Daoy (cell line): ENCODE results near the gene NPEPPS. TPM values are rescaled to one million over a fixed set of nuclear protein-coding genes. Genes with fewer than 3 reads are reported as not detected.
"Not testable (repeated sequence)": the region's sequence is repeated elsewhere in the genome, so short reads cannot be mapped to it uniquely, and the experiment has no call there.

Experiments used
- DNase-seq: peaks from one replicate; pipeline ENCODE4 v3.0.0-alpha.2; 2015; ENCODE audit warnings: low read depth
- total RNA-seq: library from RNA; depleted of rRNA; stranded (reverse); fragments of >200 nt; shearing (Covaris generic); gene quantifications from 2 replicates; pipeline ENCODE4 v1.2.3, GENCODE V29; 2014

NPEPPS gene
- total RNA-seq, 1 experiment from 2014 or later, result 54.4 TPM

DNA sequence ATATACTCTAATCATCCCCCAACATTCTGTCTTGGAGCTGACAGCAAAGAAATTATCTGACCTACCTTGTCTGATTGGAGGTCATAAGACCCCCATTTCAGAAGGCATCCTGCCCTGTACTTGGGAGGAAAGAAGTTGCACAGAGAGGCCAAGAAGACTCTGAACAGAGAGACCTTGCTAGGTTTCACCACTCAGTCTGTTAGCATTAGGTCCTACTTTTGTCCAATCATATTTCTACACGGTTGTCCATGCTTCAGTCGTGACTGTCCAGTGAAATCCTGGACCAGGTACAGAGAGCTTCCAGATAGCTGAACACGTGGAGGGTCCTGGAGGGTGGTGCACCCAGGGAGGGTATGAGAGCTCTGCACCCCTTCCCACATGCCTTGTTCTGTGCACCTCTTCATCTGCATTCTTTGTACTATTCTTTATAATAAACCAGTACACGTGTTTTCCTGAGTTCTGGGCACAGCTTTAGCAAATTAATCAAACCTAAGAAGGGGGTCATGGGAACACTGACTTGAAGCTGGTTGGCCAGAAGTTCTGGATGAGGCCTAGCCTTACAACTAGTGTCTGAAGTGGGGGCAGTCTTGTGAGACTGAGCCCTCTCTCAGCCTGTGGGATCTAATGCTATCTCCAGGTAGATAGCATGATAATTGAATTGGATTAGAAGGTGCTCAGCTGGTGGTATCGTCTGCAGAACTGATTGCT is 30.9 kb downstream of the NPEPPS start:
- not testable (repeated sequence) for DNase-seq

DNA sequence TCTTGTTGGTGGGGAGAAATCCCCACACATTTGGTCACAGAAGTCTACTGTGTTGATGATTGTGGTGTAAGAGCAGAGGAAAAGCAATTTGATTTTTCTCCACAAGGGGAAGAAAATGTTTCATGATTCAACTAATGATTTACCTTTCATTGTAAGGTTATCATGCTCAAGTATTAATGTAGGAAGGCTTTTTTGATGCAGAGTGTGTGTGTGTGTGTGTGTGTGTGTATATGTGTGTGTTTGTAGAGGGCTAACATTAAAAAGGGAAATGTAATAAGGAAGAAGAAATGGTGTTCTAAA is 31.4 kb downstream of the NPEPPS start:
- DNase-seq, result not testable (repeated sequence)

DNA sequence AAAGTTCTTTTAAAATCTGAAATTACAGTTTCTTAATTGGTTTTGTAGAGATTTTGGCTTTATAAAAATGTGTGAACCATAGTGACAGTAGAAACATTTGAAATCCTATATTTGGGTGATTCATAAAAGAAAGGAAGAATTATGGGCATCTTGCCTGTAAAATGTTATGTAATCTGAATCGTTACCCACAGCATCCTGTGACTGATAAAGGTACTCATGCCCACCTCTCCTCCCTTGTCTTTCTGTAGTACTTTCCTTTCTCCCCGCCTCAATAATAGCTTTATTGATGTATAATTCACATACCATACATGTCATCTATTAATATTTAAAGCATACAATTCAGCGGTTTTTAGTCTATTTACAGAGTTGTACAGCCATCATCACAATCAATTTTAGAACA is 36.4 kb downstream of the NPEPPS start:
- peak; percentile 20 for DNase-seq

DNA sequence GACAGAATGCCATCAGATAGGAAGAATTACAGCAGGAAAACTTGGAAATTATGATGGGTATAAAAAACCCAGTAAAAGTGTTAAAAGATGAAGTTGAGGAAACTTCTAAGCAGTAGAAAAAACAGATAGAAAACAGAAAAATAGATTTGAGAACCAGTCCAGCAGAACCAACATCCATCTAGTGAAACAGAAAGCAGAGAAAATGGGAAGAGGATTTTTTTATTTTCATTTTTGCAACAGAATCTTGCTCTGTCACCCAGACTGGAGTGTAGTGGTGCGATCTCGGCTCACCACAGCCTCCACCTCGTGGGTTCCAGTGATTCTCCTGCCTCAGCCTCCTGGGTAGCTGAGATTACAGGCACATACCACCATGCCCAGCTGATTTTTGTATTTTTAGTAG is 41.7 kb downstream of the NPEPPS start:
- DNase-seq, result not testable (repeated sequence)

DNA sequence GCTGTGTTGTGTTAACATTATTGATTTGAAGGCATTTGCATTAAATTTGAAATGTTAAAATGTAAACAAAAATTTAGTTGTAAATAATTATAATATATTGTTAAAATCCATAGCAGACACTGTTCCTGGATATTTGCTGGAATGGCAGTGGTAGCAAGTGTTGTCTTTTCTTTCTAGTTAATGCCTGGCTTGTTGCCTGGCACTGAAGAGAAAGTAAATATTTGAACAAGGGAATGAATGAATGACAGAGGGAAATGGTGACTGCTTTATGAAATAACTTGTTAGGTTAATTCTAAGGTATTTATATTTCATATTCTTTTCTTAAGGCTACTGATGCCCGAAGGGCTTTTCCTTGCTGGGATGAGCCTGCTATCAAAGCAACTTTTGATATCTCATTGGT is 51.5 kb downstream of the NPEPPS start:
- DNase-seq, result not testable (repeated sequence)

DNA sequence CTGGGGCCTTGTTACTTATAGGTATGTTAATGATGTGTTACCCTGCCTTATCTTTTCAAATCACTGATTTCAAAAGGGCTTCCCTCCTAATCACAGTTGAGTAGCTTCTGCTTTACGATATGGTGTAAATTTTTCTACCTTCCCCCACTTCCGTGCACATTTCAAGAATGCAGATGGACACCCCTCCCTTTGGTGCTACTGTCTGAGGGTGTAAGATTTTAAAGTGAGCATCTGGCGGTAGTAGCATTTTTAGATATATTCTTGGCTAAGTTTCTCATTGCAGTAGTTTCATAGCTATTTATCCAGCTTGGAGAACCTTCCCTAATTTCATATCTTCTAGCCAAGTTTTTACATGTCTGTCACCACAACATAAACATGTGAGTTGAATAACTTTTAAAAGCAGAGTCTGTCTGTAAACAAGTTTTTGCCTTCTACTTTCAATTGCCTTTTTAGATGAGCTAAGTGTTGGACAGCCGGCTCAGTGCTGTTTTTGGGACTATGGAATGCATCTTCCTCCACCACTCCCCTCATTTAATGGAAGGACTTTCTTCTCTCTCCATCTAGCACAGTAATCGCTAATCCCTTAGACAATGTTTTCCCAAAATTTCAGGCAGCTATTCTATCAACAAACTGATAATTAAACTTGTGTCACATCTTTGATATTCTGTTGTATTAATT is 55.6 kb downstream of the NPEPPS start:
- not testable (repeated sequence) for DNase-seq

DNA sequence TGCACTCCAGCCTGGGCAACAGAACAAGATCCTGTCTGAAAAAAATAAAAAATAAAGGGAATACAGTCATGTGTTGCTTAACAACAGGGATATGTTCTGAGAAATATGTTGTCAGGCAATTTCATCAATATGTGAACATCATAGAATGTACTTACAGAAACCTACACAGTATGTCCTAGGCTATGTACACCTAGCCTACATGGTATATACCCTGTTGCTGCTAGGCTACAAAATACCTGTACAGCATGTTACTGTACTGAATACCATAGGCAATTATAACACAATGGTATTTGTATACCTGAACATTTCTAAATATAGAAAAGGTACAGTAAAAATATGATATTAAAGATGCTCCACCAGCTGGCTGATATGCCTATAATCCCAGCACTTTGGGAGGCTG is 62.6 kb downstream of the NPEPPS start:
- DNase-seq, result not testable (repeated sequence)

DNA sequence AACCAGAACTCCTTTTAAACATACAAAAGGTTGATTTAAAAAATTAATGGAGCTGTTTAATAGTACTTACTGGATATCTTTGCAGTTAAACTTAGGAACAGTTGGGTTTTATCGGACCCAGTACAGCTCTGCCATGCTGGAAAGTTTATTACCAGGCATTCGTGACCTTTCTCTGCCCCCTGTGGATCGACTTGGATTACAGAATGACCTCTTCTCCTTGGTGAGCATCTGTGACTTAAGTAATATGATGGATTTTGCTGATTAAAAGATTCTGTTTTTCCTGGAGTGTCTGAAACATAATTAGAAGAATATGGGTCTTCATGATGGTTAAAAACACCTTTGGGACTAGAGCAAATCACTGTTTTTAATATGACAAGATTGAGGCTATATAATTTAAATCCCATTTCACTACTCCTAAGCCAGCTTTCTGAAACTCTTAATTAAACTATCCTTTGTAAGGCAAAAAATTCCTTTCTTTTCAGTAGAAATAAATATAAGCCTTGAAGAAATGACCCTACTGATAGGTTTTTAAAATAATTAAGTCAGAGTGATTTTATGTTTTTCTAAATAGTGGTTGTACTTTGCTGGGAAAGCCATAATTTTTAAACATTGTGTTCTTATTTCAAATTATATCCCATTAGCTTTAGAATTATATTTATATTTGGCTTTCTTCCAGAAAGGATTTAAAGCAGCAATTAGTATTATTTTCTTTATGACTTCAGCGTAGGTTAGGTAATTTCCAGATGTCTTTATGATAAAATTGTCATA is 73.1 kb downstream of the NPEPPS start:
- DNase-seq, result peak; percentile 12

DNA sequence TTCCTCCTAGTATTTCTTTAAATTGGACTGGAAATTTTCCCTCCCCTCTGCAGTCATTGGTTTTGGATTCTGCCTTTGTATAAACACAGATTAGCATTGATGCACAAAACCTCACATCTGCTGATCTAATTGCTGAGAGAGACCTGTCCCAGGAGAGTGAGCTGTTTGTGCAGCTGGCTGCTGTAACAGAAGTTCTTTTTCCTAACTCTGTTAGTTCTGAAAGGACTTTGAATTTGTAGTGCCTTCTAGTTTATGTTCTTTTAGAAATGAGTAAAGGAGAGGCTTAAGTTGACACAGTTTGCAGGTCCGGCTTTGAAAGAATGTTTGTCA is 73.7 kb downstream of the NPEPPS start:
- peak; percentile 68 for DNase-seq

DNA sequence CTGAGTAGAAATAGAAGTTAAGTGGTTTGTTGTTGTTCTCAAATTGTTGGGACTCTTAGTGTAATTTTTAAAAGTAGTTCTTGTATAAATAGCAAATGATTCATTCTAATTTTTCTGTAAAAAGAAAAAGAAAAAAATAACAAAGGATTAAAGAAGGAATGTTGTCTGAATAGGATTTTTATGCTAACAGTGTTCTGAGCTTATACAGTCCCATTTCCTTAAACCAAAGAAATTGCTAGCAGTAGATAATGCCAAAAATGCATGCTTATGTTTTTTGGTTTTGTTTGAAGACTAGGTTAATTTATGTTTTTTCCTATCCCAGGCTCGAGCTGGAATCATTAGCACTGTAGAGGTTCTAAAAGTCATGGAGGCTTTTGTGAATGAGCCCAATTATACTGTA is 74.1 kb downstream of the NPEPPS start:
- DNase-seq, result no peak

DNA sequence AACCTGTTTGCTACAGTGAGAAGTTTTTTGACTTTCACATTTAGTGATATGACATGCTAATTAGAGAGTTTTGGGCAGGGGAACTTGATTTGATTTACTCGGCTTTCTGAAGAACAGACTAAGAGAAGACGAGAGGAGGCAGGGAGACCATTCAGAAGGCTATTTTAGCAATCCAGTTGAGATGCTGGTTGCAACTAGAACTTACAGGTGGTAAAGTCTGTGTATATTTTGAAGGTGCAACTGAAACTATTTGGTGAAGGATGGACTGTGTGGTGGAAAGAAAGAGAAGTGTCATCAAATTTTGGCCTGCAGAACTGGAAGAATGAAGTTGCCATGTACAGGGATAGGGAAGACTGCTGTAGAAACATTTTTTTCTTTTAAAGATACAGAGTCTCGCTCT is 76.6 kb downstream of the NPEPPS start:
- DNase-seq, result no peak

DNA sequence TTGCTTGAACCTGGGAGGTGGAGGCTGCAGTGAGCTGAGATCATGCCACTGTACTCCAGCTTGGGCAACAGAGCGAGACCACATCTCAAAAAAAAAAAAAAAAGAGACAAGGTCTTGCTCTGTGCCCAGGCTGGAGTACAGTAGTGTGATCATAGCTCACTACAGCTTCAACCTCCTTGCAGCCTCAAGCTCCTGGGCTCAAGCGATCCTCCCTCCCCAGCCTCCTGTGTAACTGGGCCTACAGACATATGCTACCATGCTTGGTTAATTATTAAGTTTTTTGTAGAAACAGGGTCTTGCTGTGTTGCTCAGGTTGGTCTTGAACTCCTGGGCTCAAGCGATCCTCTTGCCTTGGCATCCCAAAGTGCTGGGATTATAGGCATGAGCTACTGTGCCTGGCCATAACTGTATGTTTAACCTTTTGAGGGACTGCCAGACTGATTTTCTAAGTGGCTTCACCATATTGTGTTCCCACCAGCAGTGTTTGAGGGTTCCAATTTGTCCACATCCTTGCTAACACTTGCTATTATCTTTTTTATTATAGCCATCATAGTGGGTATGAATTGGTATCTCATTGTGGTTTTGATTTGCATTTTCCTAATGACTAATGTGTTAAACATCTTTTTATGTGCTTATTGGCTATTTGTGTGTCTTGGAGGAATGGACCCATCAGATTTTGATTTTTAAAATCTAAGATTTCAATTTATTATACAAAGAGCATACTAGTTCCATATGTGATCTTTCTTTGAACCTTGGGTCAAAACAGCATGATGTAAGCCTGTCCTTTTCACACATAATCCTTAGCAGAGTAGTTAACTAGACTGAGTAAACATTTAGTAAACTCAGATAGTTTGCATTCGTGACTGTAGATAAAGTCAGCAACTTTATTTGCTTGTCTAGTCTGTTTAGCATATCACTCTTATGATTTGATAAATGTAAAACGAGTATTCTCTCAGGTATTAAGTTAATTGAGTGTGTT is 80.8 kb downstream of the NPEPPS start:
- DNase-seq, result no peak

DNA sequence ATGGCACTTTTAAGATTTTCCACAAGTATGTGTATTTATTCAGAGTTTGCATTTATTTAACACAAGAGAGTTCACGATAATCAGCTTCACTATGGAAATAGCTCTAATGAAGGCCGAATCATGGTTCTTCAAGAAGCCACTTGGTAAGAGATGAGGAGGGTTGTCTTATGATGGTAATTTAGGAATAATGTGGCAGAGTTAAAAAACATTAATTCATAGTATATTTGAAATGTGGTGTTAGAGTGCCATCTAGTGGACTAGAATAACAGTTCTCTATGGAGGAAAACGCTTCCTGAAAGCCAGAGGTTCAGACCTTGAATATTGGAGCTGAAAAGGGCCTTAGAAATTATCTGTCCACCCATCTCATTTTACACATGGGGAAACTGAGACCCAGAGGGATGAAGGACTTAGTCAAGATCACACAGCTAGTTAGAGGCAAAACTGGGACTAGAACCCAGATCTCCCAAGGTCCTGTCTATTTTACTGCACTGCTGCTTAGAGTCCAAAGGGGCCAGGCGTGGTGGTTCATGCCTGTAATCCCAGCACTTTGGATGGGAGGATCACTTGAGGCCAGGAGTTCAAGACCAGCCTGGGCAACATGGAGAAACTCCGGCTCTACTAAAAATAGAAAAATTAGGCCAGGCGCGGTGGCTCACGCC is 85.0 kb downstream of the NPEPPS start:
- DNase-seq, result peak; percentile 32

DNA sequence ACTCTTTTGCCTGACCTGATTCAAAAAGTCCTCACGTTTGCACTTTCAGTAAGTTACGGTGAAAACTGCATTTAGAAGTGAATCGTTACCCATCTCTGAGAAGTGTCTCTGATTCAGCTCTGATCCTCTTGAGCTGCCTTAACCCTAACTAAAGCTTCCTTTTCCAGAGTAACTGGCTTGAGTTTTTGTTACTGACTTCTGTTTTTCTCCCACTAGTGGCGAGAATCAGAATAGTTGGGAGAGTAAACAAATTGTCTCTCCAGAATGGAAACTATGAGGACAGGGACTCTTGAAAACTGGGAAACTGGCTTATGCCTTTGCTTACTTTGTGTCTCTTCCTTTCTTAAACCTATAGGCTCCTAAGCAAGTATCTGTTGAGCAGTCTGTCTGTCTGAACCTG is 87.5 kb downstream of the NPEPPS start:
- no peak for DNase-seq

DNA sequence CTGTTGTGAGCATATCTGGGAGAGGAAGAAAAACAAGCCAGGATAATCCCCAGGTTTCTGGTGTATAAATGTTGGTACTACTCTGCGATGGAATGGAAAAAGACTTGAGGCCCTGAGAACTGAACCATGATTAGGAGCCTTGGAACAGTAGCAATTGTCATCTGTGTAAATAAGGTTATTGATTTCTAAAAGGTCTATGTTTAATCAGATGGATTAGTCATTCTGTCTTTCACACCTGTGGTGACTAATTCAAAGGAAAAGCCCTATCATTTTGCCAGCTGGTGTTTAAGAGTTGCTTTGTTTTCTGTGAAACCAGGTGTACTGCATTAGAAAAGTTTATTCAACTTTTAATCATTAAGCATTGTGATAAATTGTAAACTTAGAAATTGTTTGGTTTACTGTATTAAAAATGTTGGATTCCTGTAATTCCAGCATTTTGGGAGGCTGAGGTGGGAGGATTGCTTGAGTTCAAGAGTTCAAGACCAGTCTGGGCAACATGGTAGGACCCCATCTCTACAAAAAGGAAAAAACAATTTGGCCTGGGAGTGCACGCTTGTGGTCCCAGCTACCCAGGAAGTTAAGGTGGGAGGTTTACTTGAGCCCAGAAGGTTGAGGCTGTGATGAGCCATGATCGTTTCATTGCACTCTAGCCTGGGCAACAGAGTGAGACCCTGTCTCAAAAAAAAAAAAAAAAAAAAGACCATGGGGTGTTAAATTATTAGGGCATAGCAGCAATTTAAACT is 89.8 kb downstream of the NPEPPS start:
- DNase-seq, result no peak

DNA sequence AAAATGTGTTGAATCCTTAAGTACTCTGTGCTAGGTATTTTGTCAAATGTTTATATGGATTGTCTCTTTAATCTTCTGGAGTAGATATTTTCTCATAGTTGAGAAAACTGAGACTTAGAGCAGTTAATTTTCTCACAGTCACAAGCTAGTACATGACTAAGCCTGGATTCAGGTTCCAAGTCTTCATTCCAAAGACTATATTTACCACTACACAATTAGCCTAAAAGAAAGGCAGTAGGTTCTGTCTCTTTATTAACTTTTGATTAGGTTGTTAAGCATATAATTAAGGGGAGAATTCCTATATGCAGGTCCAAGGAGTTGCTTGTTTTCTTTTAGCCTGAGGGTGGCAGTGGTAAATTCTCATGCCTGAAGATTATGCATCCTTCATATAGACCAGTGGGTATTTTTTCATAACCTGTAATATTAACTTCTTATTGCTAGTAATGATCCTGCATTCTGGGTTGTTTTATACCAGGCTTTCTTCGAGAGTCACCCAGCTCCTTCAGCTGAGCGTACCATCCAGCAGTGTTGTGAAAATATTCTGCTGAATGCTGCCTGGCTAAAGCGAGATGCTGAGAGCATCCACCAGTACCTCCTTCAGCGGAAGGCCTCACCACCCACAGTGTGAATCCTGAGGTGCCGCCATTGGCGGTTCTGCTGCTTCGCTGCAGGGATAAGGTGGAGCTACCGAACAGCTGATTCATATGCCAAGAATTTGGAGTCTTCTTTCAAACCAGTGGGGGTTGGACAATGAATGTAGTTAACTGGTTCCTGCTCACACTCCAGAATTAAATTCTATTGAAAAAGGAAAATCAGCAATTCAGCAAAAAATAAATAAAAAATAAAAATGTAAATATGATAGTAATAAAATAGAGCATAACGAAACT is 90.6 kb downstream of the NPEPPS start:
- DNase-seq, result peak; percentile 95

DNA sequence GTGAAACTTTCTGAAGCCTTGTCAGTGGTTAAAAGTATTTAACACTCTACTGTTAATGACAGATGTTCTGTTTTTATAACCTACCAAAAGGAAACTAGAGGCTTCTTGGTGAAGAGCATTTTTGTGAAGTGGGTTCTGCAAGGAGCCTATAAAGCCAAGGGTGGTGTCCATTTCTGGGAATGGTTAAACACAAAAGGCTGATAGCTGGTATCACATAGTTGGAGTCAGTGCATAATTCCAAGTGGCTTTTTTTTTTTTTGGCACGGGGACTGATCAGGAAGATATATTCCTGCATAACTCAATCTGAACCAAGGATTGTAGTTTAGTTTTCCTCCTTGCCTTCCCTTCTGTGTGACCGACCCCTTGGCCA is 91.3 kb downstream of the NPEPPS start:
- peak; percentile 14 for DNase-seq

DNA sequence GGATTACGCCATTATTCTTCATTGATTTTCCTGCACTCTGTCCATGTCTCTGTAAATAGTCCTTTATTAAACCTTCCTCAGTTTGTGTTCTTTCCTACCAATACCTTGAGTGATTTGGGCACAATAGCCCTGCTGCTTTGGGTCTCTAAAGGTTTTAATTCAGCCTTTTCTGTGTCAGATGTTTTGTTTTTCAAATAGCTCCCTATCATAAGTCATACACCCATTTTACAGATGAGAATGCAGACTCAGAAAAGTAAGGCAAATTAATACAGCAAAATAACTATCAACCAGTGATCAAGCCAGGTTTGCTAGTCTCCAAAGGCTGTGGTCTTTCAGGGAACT is 93.8 kb downstream of the NPEPPS start:
- no peak for DNase-seq

DNA sequence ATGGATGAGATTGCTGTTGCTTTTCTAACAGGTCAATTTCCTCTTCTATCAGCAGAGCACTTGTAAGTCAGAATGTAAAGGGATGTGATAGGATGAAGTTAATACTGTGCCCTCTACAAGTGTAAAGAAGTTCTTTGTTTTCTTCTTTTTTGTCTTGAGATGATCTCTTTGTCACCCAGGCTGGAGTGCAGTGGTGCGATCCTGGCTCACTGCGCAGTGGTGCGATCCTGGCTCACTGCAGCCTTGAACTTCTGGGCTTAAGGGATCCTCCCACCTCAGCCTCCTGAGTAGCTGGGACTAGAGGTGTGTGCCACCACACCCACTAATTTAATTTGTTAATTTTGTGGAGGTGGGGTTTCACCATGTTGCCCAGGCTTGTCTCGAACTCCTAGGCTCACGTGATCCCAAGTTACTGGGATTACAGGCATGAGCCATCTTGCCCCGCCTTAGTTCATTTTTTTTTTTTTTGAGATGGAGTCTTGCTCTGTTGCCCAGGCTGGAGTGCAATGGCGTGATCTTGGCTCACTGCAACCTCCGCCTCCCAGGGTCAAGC is 97.2 kb downstream of the NPEPPS start:
- no peak for DNase-seq

DNA sequence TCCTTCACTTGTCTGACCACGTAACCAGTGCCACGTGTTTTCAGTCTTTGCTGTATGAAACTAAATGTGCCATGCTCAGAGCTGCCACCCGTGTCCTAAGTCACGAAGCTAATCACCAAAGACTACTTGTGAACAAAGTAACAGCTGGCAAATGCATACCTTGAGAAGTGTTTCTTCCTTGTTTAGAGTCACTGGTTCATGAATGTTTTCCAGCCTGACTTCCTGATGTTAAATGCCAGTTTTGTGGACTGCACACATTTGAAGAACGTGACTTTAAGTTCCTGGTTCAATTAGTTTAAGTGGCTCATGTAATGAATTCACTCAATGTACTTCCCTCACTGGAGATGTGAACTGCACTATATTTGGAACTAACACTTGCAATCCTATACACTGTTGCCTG is 98.9 kb downstream of the NPEPPS start:
- DNase-seq, result no peak
